GM18873 (cell line): Measurements from ENCODE around the gene CCSER1.
"Not testable (repeated sequence)": the region's sequence is repeated elsewhere in the genome, so short reads cannot be mapped to it uniquely, and the experiment has no call there.

Source experiments
- ATAC-seq: cut with Tn5 transposase; IDR thresholded peaks from one replicate; pipeline ENCODE4 v1.9.1; 2021; ENCODE audit warnings: mild to moderate bottlenecking, moderate library complexity, moderate number of reproducible peaks; ENCODE audit not compliant: unreplicated experiment, low FRiP score

CCSER1 gene

GRCh38 chr4:91592125-91592524 lies 1464.9 kb downstream of the CCSER1 start:
- ATAC-seq, result no peak

- no peak for ATAC-seq
These were observed 1469.5 kb downstream of the CCSER1 start for GRCh38 chr4:91596718-91597117.

GRCh38 chr4:91598696-91599095 lies 1471.5 kb downstream of the CCSER1 start:
- ATAC-seq, result no peak

GRCh38 chr4:91600301-91600700 lies 1473.1 kb downstream of the CCSER1 start:
- no peak for ATAC-seq

- ATAC-seq, result no peak
These were observed 1474.2 kb downstream of the CCSER1 start for GRCh38 chr4:91601401-91601800.

- ATAC-seq, result no peak
These were observed 1484.6 kb downstream of the CCSER1 start for GRCh38 chr4:91611782-91612181.

GRCh38 chr4:91620952-91621351 lies 1493.8 kb downstream of the CCSER1 start:
- ATAC-seq, result no peak

- no peak for ATAC-seq
These were observed 1494.3 kb downstream of the CCSER1 start for GRCh38 chr4:91621446-91621845.

GRCh38 chr4:91622925-91623602 lies 1495.9 kb downstream of the CCSER1 start:
- no peak for ATAC-seq

- not testable (repeated sequence) for ATAC-seq
These were observed 1496.4 kb downstream of the CCSER1 start for GRCh38 chr4:91623603-91623967.

GRCh38 chr4:91630054-91630453 lies 1502.9 kb downstream of the CCSER1 start:
- no peak for ATAC-seq

- no peak for ATAC-seq
These were observed 1503.6 kb downstream of the CCSER1 start for GRCh38 chr4:91630764-91631163.

- no peak for ATAC-seq
These were observed 1504.1 kb downstream of the CCSER1 start for GRCh38 chr4:91631335-91631734.

GRCh38 chr4:91636083-91636482 lies 1508.9 kb downstream of the CCSER1 start:
- ATAC-seq, result no peak
